Measurements from ENCODE around the gene MPND.

Gene MPND

DNA sequence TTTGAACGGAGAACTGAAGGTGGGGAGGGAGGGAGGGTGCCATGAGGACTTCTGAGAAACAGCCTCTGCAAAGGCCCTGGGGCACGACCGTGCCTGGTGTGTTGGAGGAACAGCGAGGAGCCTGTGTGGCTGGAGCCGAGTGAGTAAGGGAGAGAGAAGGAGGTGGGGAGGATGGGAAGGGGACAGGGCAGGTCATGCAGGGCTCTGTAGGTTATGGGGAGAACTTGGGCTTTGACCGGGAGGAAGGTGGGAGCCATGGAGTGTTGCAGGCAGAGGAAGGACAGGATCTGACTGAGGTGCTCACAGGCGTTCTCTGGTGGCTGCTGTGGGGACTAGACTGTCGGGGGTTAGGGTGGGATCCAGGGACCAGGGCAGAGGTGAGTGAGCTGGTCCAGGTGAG lies 6.7 kb downstream of the MPND start:
- no peak for DNase-seq

DNA sequence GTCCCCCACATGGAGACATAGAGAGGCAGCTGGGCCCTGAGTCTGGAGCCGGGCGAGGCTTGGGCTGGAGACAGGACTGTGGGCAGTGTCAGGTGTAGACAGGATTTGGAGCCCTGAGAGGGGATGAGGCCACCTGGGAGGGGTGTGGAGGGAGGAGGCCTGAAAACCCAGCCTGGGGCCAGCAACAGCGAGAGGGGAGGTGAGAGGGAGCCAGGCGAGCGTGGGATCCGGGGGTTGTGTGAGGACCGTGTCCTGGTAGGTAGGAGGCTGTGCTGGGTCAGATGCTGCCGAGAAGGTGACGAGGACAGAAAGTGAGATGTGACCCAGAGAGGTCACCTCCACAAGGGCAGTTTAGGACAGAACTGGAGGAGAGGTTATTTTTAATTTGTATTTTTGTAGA lies 7.4 kb downstream of the MPND start:
- DNase-seq, result no peak

DNA sequence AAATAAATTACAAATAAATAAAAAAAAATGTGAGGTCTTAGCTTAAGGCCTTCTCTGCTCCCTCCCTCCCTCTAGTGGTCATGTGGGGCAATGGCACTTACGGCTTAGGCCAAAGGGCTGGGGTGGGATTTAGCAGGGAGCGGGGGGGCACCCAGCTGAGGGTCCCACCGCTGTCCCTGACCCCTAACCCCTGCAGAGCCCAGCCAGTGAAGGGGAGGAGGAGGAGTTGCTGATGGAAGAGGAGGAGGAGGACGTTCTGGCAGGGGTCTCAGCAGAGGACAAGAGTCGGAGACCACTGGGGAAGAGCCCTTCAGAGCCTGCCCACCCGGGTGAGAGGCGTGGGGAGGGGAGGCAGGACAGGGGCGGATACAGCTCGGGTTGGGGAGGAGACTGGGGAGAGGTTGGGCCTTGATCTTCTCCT lies 9.3 kb downstream of the MPND start:
- peak; percentile 61 for DNase-seq

DNA sequence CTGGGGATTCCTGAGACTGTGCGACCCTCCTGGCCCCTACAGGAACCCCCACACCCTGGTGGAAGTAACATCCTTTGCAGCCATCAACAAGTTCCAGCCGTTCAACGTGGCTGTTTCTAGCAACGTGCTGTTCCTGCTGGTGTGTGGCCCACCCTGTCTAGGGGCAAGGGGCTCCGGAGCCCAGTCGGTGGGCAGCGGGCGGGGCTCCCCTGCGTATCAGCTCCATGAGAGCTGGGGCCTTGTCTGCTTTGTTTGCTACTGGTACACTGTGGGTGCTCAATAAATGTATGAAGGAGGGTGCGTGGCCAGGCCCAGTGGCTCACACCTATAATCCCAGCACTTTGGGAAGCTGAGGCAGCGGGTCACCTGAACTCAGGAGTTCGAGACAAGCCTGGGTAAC lies 10.9 kb downstream of the MPND start:
- DNase-seq, result no peak

- no peak for DNase-seq
Observed at GRCh38 chr19:4354897-4355296, 11.5 kb downstream of the MPND start.

DNA sequence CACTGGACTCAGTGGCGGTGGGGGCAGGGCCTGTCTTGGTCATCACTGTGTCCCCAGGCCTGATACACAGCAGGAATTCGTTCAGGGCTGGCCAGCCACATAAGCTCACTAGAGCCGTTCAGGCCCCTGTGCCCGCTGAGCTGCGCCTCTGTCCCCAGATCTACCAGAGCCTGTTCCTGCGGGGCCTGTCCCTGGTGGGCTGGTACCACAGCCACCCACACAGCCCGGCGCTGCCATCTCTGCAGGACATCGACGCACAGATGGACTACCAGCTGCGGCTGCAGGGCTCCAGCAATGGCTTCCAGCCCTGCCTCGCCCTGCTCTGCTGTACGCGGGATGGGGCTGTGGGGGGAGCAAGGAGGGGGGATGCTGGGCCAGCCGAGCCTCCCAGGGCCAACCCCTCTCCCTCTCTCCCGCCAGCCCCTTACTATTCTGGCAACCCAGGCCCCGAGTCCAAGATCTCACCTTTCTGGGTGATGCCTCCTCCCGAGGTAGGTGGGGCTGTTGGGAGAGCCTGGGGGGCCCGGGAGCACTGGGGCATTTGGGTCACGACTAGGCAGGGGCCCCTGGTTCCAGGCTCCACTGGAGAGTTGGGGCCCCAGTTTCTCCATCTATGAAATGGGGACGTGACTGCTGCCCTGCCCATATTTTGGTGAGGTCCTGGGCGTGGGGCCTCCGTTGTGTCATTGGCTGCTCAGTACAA lies 13.9 kb downstream of the MPND start:
- DNase-seq, result no peak

GRCh38 chr19:4357921-4358326 lies 14.6 kb downstream of the MPND start:
- no peak for DNase-seq

GRCh38 chr19:4358709-4359626 lies 15.6 kb downstream of the MPND start:
- DNase-seq, result no peak

DNA sequence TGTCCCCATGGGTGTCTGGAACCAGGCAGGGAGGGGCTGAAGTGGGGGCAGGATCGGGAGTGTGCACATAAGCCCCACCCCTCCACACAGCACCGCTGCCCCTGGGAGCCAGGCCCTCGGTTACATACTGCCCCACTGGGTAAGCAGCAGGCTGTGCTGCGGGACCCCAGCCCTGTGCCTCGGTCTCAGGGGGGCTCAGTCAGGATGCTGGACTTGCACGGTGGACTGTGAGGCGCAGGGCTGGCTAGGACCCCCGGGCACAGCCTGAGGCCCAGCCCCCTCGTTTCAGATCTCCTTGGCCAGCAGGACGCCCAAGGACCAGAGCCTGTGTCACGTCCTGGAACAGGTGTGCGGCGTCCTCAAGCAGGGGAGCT lies 16.3 kb downstream of the MPND start:
- no peak for DNase-seq

GRCh38 chr19:4360081-4360569 lies 16.8 kb downstream of the MPND start:
- DNase-seq, result no peak

- DNase-seq, result no peak
Observed at GRCh38 chr19:4360641-4361151, 17.3 kb downstream of the MPND start.

GRCh38 chr19:4361152-4362046 lies 18.0 kb downstream of the MPND start:
- DNase-seq, result no peak

GRCh38 chr19:4362101-4362828 lies 18.9 kb downstream of the MPND start:
- DNase-seq, result no peak

DNA sequence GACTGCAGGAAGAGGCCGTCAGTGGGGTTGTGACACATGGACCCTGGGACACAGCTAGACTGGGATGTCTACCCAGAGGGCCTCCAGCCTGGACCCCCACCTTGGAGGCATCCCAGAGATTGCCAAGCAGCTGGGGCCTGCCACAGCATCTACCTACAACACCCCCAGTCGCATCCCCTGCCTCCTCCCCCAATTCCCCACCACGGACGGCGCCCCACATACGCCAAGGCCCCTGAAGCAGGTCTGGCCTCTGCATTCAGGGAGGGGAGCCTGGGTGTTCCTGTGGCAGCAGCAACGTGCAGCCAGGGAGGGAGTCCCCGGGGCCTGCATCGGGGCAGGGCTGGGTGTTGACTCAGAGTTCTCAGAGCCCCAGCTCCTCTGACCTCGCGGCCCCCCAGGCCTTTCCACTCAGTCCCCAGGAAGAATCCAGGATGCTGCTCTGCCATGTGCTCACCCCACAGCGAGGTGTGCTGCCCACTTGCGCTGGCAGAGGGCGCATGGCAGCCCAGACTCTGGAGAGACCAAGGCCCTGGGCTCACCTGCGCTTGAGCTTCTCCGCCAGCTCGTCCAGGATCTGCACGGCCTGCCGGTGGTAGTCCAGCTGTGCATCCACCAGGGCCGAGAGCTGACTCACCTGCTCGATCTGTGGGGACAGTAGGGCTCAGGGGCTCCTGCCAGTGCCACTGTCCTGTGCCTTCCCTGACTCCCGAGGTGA lies 19.6 kb downstream of the MPND start:
- DNase-seq, result no peak

GRCh38 chr19:4363571-4364304 lies 20.4 kb downstream of the MPND start:
- no peak for DNase-seq

GRCh38 chr19:4365341-4365740 lies 22.0 kb downstream of the MPND start:
- DNase-seq, result no peak

- no peak for DNase-seq
Observed at GRCh38 chr19:4365791-4366665, 22.7 kb downstream of the MPND start.

- no peak for DNase-seq
Observed at GRCh38 chr19:4366666-4367335, 23.4 kb downstream of the MPND start.

- DNase-seq, result no peak
Observed at GRCh38 chr19:4367336-4367723, 24.0 kb downstream of the MPND start.

Data from stimulated activated CD4-positive, alpha-beta T cell treated with anti-CD3 and anti-CD28 coated beads, Interleukin-15, amount 100 ng/mL, for 24 hours (primary cell).